Measurements from ENCODE around the gene EIF5. TPM values are rescaled to one million over a fixed set of nuclear protein-coding genes. Genes with fewer than 3 reads are reported as not detected.

EIF5 gene
- total and polyA plus RNA-seq, 12 donors, result 35.7 to 555 (median 236) TPM

DNA sequence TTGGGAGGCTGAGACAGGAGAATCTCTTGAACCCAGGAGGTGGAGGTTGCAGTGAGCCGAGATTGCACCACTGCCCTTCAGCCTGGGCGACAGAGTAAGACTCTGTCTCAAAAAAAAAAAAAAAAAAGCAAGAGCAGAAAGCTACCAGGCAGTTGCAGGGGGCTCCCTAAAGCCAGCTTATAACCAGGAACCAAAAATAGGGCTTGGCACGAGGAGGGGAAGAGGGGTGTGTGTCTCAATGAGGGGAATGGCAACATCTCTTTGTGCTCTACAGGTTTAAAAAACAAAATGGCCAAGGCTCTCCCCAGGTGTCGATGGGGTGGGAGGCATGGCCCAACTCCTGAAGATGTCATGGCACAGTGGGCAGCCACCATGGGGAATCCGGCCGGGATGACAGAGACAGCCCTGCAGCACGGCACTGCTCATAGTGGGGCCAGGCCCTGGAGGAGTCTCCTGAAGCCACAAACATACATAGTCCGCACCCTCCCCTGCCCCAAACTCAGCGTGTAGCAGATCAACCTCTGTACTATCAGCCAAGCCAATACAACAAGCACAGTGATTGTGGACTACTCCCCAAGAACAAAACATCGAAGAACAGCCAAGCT lies 16.0 kb upstream of the EIF5 start:
- no peak for DNase-seq
- Histone ChIP-seq H3K36me3 (replicated peaks in 1 of 2) (no peaks in the 10 kb centered on the region), H3K9me3 (replicated peaks in 1 of 3) (no peaks in the 10 kb centered on the region), H3K4me3 (no peak overlapping the region), H3K27me3 (no peaks in the 10 kb centered on the region), H3K4me1 (replicated peaks in 1 of 2) (peaks cover 0 to 11% of the 10 kb centered on the region in 2 donors), H3K27ac (no peak overlapping the region)
- TF ChIP-seq, protein P1, sequence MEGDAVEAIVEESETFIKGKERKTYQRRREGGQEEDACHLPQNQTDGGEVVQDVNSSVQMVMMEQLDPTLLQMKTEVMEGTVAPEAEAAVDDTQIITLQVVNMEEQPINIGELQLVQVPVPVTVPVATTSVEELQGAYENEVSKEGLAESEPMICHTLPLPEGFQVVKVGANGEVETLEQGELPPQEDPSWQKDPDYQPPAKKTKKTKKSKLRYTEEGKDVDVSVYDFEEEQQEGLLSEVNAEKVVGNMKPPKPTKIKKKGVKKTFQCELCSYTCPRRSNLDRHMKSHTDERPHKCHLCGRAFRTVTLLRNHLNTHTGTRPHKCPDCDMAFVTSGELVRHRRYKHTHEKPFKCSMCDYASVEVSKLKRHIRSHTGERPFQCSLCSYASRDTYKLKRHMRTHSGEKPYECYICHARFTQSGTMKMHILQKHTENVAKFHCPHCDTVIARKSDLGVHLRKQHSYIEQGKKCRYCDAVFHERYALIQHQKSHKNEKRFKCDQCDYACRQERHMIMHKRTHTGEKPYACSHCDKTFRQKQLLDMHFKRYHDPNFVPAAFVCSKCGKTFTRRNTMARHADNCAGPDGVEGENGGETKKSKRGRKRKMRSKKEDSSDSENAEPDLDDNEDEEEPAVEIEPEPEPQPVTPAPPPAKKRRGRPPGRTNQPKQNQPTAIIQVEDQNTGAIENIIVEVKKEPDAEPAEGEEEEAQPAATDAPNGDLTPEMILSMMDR (IDR thresholded peaks at IDR 0.05), result no peak
- no peak for TF ChIP-seq POLR2A (IDR thresholded peaks at IDR 0.05)
- intact Hi-C loops (cut with DNase I), result no loop called here
- WGBS, 4 donors, result 81 to 90% (median 84%) methylated on average over 10 of the region's 10 CpGs

DNA sequence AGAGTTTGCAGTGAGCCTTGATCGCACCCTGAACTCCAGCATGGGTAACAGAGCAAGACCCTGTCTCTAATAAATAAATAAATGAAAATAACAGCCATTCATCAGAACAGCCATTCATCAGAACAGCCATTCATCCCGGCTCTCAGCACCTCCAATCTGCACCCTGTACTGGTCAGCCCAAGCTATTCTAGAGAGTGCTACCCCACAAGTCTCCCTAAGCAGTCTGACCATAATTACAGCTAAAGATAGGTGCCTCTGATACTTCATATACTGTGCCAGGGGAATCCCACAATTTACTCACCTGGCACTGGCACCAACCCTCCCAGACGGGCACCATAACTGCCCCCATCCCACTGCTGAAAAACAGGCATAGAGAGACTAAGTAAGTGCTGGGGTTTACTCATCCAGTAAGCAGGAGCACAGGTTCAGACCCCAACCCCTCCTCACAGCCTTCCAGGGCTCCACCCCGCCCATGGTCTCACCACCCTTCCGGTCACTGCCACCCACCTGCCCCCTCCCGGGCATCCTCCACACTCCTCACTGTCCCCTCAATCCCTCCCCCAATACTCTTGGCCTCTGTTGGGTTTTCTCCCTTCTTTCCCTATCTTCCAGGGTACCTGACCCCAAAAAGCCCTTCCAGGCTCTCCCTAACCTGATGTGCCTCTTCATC lies 15.2 kb upstream of the EIF5 start:
- intact Hi-C loops (cut with DNase I), result no loop called here
- Histone ChIP-seq H3K27me3 (no peaks in the 10 kb centered on the region), H3K36me3 (replicated peaks in 1 of 2) (no peaks in the 10 kb centered on the region), H3K9me3 (replicated peaks in 1 of 3) (no peaks in the 10 kb centered on the region), H3K4me1 (replicated peaks in 1 of 2) (peaks cover 0 to 10% of the 10 kb centered on the region in 2 donors), H3K27ac (no peak overlapping the region), H3K4me3 (no peak overlapping the region)
- WGBS, 4 donors, result 74 to 80% (median 78%) methylated on average over 6 of the region's 6 CpGs
- no peak for TF ChIP-seq POLR2A (IDR thresholded peaks at IDR 0.05)
- TF ChIP-seq, protein P1 (IDR thresholded peaks at IDR 0.05), result no peak
- DNase-seq, result no peak

DNA sequence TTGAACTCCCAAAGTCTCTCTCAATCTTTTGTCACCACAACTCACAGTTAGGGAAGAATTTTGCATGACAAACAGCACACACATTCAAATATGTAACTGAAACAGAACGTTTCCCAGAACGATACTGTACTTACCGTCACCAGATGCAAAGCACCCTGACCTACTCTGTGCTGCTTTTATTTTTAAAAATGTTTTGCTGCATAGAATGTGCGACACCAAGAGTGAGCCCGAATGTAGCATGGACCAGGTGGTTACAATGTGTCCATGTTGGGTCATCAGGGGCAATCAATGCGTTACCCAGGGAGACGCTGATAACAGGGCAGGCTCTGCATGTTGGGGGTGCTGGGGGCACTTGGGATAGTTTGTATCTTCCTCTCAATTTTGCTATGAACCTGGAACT lies 14.6 kb upstream of the EIF5 start:
- H3K4me1 ChIP-seq (replicated peaks in 1 of 2), result peaks cover 0 to 5% of the 10 kb centered on the region in 2 donors
- no peak for DNase-seq
- H3K9me3 ChIP-seq (replicated peaks in 1 of 3), result no peaks in the 10 kb centered on the region
- no peak overlapping the region for H3K4me3 ChIP-seq
- WGBS, 4 donors, result 88 to 97% (median 91%) methylated on average over 7 of the region's 7 CpGs
- no peaks in the 10 kb centered on the region for H3K36me3 ChIP-seq (replicated peaks in 1 of 2)
- H3K27me3 ChIP-seq, result no peaks in the 10 kb centered on the region
- TF ChIP-seq, protein P1 (IDR thresholded peaks at IDR 0.05), result no peak
- TF ChIP-seq POLR2A (IDR thresholded peaks at IDR 0.05), result no peak
- H3K27ac ChIP-seq, result no peak overlapping the region
- intact Hi-C loops (cut with DNase I), result no loop called here

DNA sequence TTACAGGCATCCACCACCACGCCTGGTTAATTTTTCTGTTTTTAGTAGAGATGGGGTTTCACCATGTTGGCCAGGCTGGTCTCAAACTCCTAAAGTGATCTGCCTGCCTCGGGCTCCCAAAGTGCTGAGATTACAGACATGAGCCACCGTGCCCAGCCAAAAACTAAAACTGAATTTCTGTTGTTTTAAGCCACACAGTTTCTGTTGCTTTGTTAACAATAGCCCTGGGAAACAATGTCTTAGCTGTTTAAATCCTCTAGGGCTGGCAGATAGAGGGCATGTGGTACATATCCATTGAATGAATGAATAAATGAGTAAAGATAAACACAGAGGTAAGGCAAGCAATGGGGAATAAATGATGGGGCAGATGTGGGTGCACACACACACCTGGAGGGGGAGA lies 8.0 kb upstream of the EIF5 start:
- no peak for DNase-seq
- Histone ChIP-seq H3K9me3 (replicated peaks in 1 of 3) (no peaks in the 10 kb centered on the region), H3K4me3 (no peak overlapping the region), H3K4me1 (replicated peaks in 1 of 2) (no peaks in the 10 kb centered on the region), H3K36me3 (replicated peaks in 1 of 2) (no peaks in the 10 kb centered on the region), H3K27ac (no peak overlapping the region), H3K27me3 (no peaks in the 10 kb centered on the region)
- intact Hi-C loops (cut with DNase I), result no loop called here
- no peak for TF ChIP-seq POLR2A (IDR thresholded peaks at IDR 0.05)
- TF ChIP-seq, protein P1 (IDR thresholded peaks at IDR 0.05), result no peak
- WGBS, 4 donors, result 75 to 95% (median 85%) methylated on average over 3 of the region's 3 CpGs
